GM18909 (cell line): Measurements from ENCODE around the gene JMY.

Experiments
- ATAC-seq: cut with Tn5 transposase; IDR thresholded peaks from one replicate; pipeline ENCODE4 v1.9.1; 2021; ENCODE audit warnings: mild to moderate bottlenecking; ENCODE audit not compliant: unreplicated experiment, poor library complexity

The JMY gene

GRCh38 chr5:79235634-79236361 is at the start of gene JMY:
TSS of gene JMY (plus strand) at chr5:79236131. CDS start at chr5:79236651, 520 bp downstream.
- peak; percentile 71 for ATAC-seq

- no peak for ATAC-seq
Measured at GRCh38 chr5:79186455-79186854, 49.5 kb upstream of the JMY start.

- ATAC-seq: no peak
Measured at GRCh38 chr5:79189439-79190234, 46.3 kb upstream of the JMY start.

GRCh38 chr5:79190235-79190529 is 45.7 kb upstream of the JMY start:
- ATAC-seq: no peak

GRCh38 chr5:79191457-79191856 is 44.5 kb upstream of the JMY start:
- no peak for ATAC-seq

- no peak for ATAC-seq
Measured at GRCh38 chr5:79193643-79194042, 42.3 kb upstream of the JMY start.

GRCh38 chr5:79200573-79201183 is 35.3 kb upstream of the JMY start:
- no peak for ATAC-seq

GRCh38 chr5:79201206-79201605 is 34.7 kb upstream of the JMY start:
- no peak for ATAC-seq

- ATAC-seq: no peak
Measured at GRCh38 chr5:79202076-79202475, 33.9 kb upstream of the JMY start.

- no peak for ATAC-seq
Measured at GRCh38 chr5:79205965-79206364, 30.0 kb upstream of the JMY start.

- ATAC-seq: no peak
Measured at GRCh38 chr5:79206541-79206940, 29.4 kb upstream of the JMY start.

GRCh38 chr5:79209505-79209904 is 26.4 kb upstream of the JMY start:
- ATAC-seq: no peak

- no peak for ATAC-seq
Measured at GRCh38 chr5:79224286-79224984, 11.5 kb upstream of the JMY start.

GRCh38 chr5:79225026-79225425 is 10.9 kb upstream of the JMY start:
- ATAC-seq: no peak

- no peak for ATAC-seq
Measured at GRCh38 chr5:79225441-79225840, 10.5 kb upstream of the JMY start.

- ATAC-seq: no peak
Measured at GRCh38 chr5:79227484-79228025, 8.4 kb upstream of the JMY start.

GRCh38 chr5:79229357-79230174 is 6.4 kb upstream of the JMY start:
- ATAC-seq: peak; percentile 77

- ATAC-seq: peak; percentile 11
Measured at GRCh38 chr5:79235261-79235633, 684 bp upstream of the JMY start.

- peak; percentile 29 for ATAC-seq
Measured at GRCh38 chr5:79236362-79236969, 535 bp downstream of the JMY start.
